Spleen (tissue), 7 donors: ENCODE results near the gene ANKZF1.

Experiments used
- CTCF ChIP-seq, 11 experiments: fragments of 200-600 bp in 7 of 11; fragments of 450-650 bp in 4 of 11; sonication (generic) in 4 of 11; IDR thresholded peaks in 8 of 11; conservative IDR thresholded peaks in 3 of 11; 1 replicate in 7 of 11; 2 replicates in 4 of 11; pipeline versions ENCODE4 v1.4.0 to v1.8.0; 2016 to 2021; ENCODE audit warnings: antibody characterized with exemption in 11 of 11, inconsistent platforms in 4 of 11, mild to moderate bottlenecking in 1 of 11
- POLR2A ChIP-seq, 3 donors: fragments of 450-650 bp; IDR thresholded peaks; one replicate each; pipeline ENCODE4 v1.5.1; 2017; ENCODE audit warnings: antibody characterized with exemption in 3 of 3, mild to moderate bottlenecking in 1 of 3
- POLR2AphosphoS5 ChIP-seq, 3 donors: sonication (generic); formaldehyde crosslinking; IDR thresholded peaks; one replicate each; pipeline ENCODE4 v1.5.1; 2017; ENCODE audit warnings: antibody characterized with exemption in 3 of 3
- donor health status: DM: no; HTN: no; CAD: no; lungs with moderate emphysema.
- donor health status: DM: no; HTN: no; CAD: no.
- donor health status: DM: no; HTN: no; CAD: no.

GRCh38 chr2:219207884-219208740 lies 21.5 kb upstream of the ANKZF1 start:
- no peak for TF ChIP-seq CTCF (IDR thresholded peaks at IDR 0.05 in 8 of 11, conservative IDR thresholded peaks at IDR 0.05 in 3 of 11)
- no peak for TF ChIP-seq POLR2A (IDR thresholded peaks at IDR 0.05)
- no peak for TF ChIP-seq POLR2AphosphoS5 (IDR thresholded peaks at IDR 0.05)
